Epithelial cell of prostate (primary cell): Measurements from ENCODE around the gene SELENOI.
"Not testable (repeated sequence)": the region's sequence is repeated elsewhere in the genome, so short reads cannot be mapped to it uniquely, and the experiment has no call there.

Experiments
- DNase-seq: peaks from one replicate; pipeline ENCODE4 v3.0.0-alpha.2; 2011; ENCODE audit warnings: low read depth, low spot score
- H3K27ac ChIP-seq: fragments of 450-650 bp; 2 replicates; pipeline ENCODE4 v1.5.1; 2017; ENCODE audit warnings: mild to moderate bottlenecking

The SELENOI gene, protein sequence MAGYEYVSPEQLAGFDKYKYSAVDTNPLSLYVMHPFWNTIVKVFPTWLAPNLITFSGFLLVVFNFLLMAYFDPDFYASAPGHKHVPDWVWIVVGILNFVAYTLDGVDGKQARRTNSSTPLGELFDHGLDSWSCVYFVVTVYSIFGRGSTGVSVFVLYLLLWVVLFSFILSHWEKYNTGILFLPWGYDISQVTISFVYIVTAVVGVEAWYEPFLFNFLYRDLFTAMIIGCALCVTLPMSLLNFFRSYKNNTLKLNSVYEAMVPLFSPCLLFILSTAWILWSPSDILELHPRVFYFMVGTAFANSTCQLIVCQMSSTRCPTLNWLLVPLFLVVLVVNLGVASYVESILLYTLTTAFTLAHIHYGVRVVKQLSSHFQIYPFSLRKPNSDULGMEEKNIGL

GRCh38 chr2:26345545-26346453 lies at the start of gene SELENOI:
Gene SELENOI, plus strand, starts transcription at chr2:26346143. Its CDS starts 90 bp downstream, at chr2:26346233.
- peak within 1 kb of the TSS; percentile 92 for H3K27ac ChIP-seq
- peak; percentile 93 for DNase-seq

DNA sequence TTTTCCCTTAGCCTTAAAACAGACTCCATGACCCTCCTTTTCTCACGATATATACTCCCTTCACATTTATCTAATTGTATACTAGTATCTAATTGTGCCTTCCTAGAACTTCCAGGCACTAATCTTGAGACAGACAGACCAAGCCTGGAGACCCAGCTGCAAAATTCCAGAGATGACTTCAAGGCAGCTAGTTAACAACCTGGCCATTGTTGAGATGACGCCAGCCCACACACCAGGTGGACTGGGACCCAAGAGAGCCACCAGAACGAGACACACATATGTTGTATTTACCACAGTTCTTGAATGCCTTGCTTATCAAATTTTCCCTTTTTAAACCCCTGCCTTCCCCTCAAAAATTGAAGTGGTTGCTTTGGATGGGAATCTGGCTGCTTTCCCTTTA lies 48.9 kb upstream of the SELENOI start:
- no peak for DNase-seq
- no peak overlapping the region for H3K27ac ChIP-seq

GRCh38 chr2:26298286-26298637 lies 47.7 kb upstream of the SELENOI start:
- DNase-seq = no peak
- peak overlapping the region; percentile 85 for H3K27ac ChIP-seq

- H3K27ac ChIP-seq = peak overlapping the region; percentile 85
- DNase-seq = no peak
Observed at GRCh38 chr2:26298638-26299393, 47.1 kb upstream of the SELENOI start.

- DNase-seq = no peak
- H3K27ac ChIP-seq = peak overlapping the region; percentile 85
Observed at GRCh38 chr2:26299471-26300101, 46.4 kb upstream of the SELENOI start.

GRCh38 chr2:26300234-26300925 lies 45.6 kb upstream of the SELENOI start:
- H3K27ac ChIP-seq = peak overlapping the region; percentile 85
- DNase-seq = no peak

GRCh38 chr2:26302846-26303245 lies 43.1 kb upstream of the SELENOI start:
- H3K27ac ChIP-seq = peak overlapping the region; percentile 53
- no peak for DNase-seq

GRCh38 chr2:26305094-26305493 lies 40.8 kb upstream of the SELENOI start:
- peak overlapping the region; percentile 6 for H3K27ac ChIP-seq
- not testable (repeated sequence) for DNase-seq

DNA sequence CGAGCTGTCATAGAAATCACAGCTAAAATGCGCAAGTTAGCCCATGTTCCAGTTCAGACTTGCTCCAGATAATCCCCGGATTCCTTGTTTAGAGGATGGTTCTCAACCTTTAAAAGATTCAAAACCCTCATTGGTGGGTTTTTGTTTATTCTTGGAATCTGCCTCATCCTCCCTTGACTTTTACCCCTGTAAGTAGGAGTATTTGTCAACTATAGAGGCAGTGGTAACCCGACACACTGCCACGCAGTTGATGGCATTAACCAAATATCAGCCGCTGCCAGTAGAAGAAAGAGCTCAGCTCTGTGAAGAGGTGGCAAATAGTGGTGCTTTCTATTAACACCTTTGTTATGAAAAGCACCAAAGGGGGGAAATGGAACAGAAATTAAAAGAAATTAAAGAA lies 40.4 kb upstream of the SELENOI start:
- DNase-seq = no peak
- H3K27ac ChIP-seq = peak overlapping the region; percentile 6

DNA sequence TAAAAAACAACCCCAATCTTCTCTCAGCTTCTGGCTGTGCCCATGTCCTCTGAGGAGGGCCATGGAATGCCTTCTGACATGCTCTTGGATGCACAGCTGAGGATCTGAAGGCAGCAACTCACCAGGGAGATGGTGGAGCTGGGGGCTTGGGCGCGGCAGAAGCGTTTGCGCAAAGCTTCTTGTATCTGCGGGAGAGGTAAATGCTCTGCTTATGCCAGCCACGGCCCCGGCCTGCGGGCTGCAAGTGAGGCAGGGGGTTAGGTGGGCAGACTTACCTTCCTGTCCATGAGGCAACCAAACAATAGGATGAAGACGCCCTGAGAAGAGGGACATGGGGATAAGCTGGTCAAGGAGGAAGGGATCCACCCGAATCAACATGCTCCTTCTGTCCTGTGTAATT lies 36.0 kb upstream of the SELENOI start:
- no peak overlapping the region for H3K27ac ChIP-seq

DNA sequence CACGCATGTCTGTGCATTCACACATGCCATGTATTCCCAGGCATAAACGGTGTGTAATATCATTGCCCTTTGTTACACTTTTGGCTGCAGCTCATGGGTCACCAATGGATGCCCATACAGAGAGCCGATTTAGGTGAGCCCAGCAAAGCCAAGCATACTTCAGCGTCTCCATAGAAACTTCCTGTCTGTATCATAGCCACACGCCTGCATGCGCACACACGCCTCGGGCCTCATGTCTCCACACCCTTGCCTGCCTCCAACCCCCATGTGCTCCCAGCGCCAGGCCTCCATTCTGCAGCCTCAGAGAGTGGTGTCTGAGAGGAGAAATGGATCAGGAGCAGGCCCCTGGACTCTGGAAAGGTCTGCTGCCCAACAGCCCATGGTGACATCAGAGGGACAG lies 33.5 kb upstream of the SELENOI start:
- H3K27ac ChIP-seq = no peak overlapping the region
- DNase-seq = no peak

More for the DNA sequence above, 36.0 kb upstream of the SELENOI start:
- DNase-seq = no peak

- H3K27ac ChIP-seq = no peak overlapping the region
- DNase-seq = no peak
Observed at GRCh38 chr2:26313446-26313845, 32.5 kb upstream of the SELENOI start.

GRCh38 chr2:26314243-26314642 lies 31.7 kb upstream of the SELENOI start:
- DNase-seq = no peak
- H3K27ac ChIP-seq = no peak overlapping the region

DNA sequence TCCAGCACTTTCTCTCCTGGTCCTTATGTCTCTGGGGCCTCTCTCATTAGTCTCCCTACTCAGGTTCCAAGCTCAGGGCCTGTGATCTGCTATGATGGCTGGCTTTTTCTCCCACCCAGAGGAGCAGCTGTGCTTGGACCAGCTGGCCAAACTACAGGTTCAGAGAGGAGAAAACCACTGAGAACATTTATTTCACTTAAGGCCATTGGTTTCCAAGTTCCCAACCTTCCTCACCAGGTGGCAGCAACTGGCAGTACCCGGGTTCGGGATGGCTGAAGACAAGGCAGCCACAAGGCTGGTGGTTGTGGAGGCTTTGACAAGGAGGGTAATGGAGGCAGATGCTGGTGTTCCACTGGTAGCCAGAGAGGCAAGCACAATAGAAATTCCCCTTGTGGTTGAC lies 29.9 kb upstream of the SELENOI start:
- H3K27ac ChIP-seq = no peak overlapping the region
- DNase-seq = no peak

DNA sequence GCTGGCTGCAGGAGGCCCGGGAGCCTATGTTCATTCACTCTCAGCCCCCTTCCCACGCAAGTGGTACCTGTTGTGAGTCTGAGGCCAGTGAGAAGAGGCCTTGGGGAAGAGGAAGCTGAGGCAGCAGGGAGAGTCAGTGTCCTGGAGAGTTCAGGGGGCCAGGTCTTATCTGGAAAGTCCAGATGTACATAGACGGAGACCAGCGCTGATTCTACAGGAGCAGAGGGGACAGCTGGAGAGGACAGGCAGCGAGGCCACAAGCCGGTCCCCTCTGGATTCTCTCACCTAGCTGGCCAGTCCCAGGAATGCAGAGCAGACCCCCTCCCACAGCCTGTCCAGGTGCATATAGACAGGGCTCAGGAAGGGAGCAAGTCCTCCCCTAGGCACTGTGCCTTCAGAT lies 29.1 kb upstream of the SELENOI start:
- no peak for DNase-seq
- no peak overlapping the region for H3K27ac ChIP-seq

DNA sequence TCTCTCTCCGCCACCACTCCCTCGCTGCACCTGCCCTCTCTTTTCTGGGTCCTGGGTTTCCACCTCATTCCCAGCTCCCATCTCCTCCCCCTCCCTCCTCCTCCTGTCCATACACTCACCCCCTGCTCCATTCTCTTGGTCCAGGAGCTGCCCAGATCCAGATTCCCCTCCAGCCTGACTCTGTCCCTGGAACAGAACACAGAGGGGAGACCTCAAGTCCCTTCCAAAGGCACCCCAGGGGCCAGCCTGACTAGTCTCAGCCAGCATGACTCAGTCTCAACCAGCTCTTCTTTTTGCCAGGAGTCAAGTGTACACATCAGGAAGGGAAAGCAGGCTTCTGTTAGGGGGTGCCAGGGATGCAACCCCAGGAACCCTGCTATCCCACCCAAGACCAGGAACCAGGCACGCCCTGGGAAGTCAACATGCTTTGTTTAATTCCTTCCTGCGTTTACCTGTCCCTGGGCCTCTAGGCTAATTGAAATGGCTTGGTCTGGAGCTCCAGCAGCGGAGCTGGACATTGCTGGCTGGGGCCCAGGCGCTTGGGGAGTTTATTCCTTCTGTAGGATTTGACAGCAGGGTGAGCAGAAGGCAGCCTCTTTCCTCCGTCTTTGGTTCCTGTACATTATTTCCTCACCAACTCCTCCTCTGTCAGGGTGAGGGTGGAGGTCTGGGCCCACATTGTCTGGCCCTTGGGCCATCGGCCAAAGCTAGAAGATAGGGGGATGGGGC lies 28.4 kb upstream of the SELENOI start:
- no peak overlapping the region for H3K27ac ChIP-seq
- DNase-seq = no peak

DNA sequence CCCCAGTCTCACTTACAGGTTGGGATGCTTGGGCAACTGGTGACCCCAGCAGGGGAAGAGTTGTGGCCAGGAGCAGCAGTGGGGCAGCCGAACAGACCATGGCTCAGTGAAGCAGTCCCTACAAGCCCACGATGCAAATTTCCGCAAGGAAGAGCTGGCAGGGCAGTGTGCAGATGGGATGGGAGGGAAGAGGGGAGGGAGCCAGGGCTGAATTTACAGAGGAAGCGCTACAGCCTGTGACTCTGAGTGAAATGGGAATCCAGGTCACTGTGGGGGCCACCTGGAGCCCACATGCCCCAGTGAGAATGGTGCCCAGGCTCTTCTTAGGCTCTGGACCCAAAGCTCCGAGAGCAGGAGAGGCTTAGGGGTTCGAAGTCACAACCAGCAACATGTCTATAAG lies 27.0 kb upstream of the SELENOI start:
- no peak for DNase-seq
- no peak overlapping the region for H3K27ac ChIP-seq

GRCh38 chr2:26324479-26324878 lies 21.5 kb upstream of the SELENOI start:
- DNase-seq, H3K27ac ChIP-seq: not testable (repeated sequence)

DNA sequence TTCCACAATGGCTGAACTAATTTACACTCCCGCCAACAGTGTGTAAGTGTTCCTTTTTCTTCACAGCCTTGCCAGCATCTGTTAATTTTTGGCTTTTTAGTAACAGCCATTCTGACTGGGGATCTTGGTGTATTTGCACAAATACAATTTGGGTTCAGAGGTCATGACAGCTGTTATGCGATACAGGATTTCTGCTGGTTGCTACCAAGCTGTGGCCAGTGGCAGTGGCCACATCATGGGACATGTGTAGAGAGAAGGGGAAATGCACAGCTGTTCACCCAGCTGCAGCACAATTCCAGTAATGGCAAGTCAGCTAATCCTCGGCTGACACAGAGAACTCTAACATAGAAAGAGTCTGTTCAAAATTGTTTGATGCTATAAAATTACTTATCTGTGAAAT lies 21.0 kb upstream of the SELENOI start:
- DNase-seq = no peak
- no peak overlapping the region for H3K27ac ChIP-seq
